GM19452 (cell line): ENCODE results near the gene MILR1.

Experiments
- ATAC-seq: cut with Tn5 transposase; IDR thresholded peaks from one replicate; pipeline ENCODE4 v1.9.1; 2021; ENCODE audit not compliant: unreplicated experiment

Gene MILR1

GRCh38 chr17:64500862-64501765, 52.2 kb downstream of the MILR1 start:
- no peak for ATAC-seq

- no peak for ATAC-seq
These were observed 53.1 kb downstream of the MILR1 start for GRCh38 chr17:64502021-64502420.

- ATAC-seq: no peak
These were observed 53.9 kb downstream of the MILR1 start for GRCh38 chr17:64502809-64503208.

- ATAC-seq: no peak
These were observed 54.4 kb downstream of the MILR1 start for GRCh38 chr17:64503341-64503740.

- ATAC-seq: no peak
These were observed 55.2 kb downstream of the MILR1 start for GRCh38 chr17:64503821-64504768.

GRCh38 chr17:64504769-64505339, 55.9 kb downstream of the MILR1 start:
- no peak for ATAC-seq

- ATAC-seq: peak; percentile 0
These were observed 56.7 kb downstream of the MILR1 start for GRCh38 chr17:64505340-64506200.

- peak; percentile 53 for ATAC-seq
These were observed 57.3 kb downstream of the MILR1 start, which contains the start of gene DDX5 for GRCh38 chr17:64506201-64506575. Gene DDX5 (minus strand): TSS chr17:64506289. CDS start chr17:64506119, 170 bp downstream.

GRCh38 chr17:64506576-64507412, 57.9 kb downstream of the MILR1 start, which contains the start of gene CEP95:
Gene CEP95 (plus strand): TSS chr17:64506977. CDS start chr17:64507098, 121 bp downstream.
- ATAC-seq: peak; percentile 61

GRCh38 chr17:64507413-64507782, 58.5 kb downstream of the MILR1 start:
- peak; percentile 12 for ATAC-seq

- ATAC-seq: no peak
These were observed 59.8 kb downstream of the MILR1 start for GRCh38 chr17:64508683-64509082.

- ATAC-seq: no peak
These were observed 60.3 kb downstream of the MILR1 start for GRCh38 chr17:64509179-64509578.

- no peak for ATAC-seq
These were observed 66.5 kb downstream of the MILR1 start for GRCh38 chr17:64515419-64515818.

- ATAC-seq: no peak
These were observed 66.9 kb downstream of the MILR1 start for GRCh38 chr17:64515829-64516228.
